HG03039 (cell line): ENCODE measurements around the gene SLC12A7.

Experiments used
- ATAC-seq: cut with Tn5 transposase; IDR thresholded peaks from one replicate; pipeline ENCODE4 v1.9.1; 2021; ENCODE audit warnings: mild to moderate bottlenecking, moderate library complexity; ENCODE audit not compliant: unreplicated experiment

SLC12A7 gene

DNA sequence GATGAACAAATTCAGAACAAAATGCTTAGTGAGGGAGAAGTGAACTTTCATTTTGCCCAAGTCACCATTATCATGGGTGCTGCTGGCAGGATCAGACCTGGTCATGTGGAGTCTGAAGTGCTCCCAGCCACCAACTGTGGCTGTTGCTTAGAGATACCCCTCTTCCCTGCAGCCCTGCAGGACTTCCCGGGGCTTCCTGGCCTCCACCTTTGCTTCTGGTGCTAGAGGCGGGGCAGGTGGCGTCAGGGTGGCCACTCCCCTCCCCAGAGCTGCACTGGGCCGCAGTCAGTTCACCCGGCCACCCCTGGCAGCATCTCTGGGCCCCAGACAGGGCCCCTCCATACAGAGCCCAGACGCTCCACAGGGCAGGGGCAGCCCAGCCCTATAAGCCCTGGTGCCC is 30.0 kb upstream of the SLC12A7 start:
- ATAC-seq: no peak

DNA sequence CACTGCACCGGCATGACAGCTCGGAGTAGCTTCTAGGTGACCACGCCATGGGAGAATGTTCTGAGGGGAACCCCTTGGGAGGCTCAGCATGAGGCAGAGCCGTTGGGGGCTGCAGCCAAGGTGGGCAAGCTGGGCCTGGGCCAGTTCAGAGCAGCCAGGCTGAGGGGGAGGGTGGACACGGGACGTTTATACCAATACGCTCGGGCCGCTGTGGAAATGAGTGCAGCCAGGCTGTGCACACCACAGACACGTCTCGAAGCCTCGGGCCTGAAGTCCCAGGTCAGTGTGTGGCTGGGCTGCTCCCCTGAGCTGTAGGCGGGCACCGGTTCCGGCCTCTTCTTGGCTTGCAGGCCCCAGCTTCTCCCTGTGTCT is 28.9 kb upstream of the SLC12A7 start:
- ATAC-seq: no peak

DNA sequence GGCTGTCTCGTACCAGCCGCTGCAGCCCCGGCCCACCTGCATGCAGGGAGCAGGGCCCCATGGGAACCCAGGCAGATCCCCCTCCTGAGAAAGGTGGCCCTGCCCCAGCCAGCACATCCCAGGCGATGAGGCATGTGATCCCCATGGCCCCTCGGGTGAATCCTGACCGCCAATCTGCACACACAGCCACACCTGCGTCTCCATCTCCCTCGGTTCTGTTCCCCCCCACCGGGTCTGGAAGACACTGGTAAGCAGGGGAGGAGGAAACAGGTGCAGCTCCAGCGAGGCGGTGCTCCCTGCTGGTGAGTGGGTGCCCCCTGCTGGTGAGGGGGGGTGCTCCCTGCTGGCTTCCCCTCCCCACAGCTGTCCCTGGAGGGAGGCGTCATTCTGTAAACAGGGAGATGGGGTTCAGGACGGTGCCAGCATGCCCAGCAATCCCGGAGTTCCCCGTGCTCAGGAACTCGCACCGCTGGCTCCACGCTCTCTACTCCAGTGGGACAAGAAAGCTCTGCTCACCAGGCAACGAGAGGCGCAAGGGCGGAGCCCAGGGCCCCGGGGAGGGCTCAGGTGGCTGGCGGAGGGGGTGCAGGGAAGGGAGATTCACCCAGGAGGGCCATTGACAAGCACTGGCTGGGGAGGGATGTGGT is 28.4 kb upstream of the SLC12A7 start:
- peak; percentile 52 for ATAC-seq

DNA sequence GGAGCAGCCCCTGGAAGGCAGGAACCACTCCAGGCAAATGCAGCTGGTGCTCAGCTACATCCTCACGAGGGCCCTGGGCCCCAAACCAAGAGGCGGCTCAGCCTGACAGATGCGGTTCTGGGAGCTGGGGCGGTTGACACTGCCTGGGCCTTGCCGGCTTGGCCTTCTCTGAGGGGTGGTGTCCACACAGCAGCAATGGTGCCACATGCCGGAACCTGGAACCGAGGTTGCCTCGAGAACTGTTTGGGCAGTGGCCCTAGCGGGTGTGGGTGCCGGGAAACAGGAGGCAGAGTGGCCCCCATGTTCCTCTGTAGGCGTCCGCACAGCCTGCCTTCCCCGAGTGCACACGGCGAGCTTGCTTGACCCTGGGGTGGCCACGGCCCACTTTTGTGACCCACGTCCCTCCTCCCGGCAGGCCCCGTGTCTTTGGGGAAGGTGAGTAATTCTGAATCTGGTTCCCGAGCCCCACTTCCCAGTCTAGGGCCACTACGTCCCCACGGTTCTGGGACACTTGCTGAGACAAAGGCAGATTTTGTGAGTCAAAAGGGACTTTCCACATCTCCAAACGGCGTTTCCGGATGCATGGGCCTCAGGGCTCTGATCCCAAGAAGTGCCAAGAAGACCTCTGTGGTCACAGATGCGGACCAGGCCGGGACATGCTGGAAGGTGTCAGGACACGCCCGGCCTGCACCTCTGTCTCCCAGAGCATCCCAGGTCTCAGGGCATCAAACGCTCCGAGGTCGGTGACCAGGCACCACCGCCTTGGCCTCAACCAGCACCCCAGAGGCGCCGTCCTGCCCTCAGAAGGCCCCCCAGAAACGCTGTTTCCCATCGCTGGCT is 27.7 kb upstream of the SLC12A7 start:
- no peak for ATAC-seq

DNA sequence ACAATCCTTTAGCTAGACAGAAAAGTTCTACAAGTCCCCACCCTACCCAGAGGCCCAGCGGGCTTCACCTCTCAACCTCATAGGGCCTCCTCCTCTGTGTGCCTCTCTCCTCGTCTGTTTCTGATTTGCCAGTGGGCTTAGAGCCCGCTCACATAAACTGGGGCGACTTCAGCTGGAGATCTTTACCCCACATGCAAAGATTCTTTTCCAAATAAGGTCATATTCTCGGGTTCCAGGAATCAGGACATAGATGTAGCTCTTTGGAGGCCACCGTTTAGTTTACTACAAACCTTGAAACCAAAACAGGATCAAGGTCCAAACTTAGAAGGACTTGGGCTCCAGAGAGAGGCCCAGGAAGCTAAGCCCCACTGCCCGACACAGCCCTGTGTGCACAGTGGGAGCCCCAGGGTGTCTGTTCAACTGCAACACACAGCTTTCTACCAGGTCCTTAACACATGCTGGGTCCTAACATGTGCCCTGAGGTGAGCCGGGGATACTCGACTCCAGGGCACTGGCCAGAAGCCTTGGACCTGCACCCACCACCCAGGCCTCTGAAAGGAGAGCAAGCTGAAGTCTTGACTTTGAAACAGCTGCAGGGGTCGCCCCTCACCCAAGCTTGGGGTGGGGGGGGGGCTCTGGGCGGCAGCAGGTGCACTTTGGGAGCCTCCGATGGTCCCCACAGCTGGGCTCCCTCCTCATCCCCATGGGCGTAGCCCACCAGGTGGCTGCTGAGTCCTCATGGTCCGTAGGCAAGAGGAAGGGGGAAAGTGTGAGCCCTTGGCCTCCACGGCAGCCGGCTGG is 26.8 kb upstream of the SLC12A7 start:
- ATAC-seq: no peak

DNA sequence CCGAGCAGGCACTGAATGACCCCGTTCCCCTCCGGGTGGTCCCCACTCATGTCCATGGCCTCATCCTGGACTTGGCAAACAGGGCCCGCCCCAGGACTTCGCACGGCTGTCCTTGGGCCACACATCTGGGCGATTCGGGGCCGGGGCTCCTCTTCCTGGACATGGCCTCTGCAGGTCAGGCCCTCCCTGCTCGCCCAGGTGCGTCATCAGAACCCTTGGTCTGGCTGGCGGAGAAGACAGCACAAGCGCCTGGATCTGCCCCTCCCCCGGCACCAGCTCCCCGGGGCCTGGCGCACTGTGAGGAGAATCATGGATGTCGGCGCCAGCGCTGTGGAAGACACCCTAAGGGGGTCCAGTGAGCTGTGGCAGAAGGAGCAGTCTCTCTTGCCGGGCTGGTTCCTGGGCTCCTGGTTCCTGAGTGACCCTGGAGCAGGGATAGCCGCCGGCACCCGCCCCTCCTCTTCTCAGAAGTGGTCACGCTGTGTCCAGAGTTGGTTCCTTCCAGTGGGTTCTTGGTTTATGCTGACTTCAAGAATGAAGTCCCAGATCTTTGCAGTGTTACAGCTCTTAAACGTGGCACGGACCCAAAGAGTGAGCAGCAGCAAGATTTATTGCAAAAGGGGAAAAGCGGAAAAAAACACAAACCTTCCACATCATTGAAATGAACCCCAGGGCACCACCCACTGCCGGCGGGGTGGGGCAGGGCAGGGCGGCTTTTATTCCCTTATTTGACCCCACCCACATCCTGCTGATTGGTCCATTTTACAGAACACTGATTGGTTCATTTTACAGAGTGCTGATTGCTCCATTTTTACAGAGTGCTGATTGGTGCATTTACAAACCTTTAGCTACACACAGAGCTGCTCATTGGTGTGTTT is 25.9 kb upstream of the SLC12A7 start:
- ATAC-seq: no peak

DNA sequence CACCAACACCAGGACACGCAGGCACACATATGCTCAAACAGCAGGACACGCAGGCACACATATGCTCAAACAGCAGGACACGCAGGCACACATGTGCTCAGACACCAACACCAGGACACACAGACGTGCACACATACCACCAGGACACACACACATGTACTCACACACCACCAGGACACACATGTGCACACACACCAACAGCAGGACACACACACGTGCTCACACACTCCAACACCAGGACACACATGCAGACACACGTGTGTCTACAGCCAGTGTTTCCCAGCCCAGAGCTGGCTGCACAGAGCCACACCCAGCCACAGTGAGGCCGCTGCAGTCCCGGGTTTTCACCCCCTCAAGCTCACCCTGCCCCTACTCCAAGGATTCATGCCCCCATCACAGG is 25.0 kb upstream of the SLC12A7 start:
- no peak for ATAC-seq

DNA sequence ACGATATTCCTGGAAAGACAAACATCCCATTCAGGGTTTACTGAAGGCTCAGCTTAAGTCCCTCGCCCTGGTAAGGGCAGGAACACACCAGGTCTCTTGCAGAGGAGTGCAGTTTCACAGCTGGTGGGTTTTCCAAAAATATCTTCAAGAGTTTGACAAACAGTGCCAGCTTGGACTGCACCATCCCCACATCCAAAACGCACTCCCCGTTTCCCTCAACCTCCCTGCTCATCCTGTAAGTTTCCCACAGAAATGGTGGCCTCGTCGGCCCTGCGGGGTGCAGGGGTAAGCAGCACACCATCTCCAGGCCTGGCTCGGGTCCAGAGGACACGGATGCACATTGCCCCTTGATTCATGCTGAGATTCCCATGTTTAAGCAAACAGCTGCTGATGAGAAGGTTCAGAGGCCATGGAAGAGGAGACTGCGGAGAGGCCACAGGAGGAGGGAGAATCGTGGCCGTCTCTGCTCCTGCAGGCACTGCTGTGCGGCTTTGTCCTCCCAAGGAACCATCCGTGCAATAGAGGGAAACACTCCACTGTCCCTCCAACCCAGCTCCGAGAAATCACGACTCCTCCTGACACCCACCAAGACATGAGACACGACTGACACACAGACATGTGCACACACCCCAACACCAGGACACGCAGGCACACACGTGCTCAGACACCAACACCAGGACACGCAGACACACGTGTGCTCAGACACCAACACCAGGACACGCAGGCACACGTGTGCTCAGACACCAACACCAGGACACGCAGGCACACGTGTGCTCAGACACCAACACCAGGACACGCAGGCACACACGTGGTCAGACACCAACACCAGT is 24.0 kb upstream of the SLC12A7 start:
- ATAC-seq: no peak

DNA sequence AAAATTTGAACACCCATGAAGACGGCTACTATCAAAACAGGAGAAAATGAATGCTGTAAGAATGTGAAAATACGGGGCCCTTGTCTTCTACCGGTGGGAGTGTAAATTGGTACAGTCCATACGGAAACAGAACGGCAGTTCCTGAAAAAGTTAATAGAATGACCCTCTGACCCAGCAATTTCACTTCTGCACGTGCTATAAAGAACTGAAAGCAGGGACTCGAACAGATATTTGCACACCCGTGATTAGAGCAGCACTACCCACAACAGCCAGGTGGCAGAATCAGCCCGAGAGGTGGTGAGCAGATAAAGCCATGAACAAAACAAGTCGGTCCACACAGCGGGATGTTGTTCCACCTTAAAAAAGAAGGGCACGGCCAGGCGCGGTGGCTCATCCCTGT is 22.6 kb upstream of the SLC12A7 start:
- ATAC-seq: no peak

DNA sequence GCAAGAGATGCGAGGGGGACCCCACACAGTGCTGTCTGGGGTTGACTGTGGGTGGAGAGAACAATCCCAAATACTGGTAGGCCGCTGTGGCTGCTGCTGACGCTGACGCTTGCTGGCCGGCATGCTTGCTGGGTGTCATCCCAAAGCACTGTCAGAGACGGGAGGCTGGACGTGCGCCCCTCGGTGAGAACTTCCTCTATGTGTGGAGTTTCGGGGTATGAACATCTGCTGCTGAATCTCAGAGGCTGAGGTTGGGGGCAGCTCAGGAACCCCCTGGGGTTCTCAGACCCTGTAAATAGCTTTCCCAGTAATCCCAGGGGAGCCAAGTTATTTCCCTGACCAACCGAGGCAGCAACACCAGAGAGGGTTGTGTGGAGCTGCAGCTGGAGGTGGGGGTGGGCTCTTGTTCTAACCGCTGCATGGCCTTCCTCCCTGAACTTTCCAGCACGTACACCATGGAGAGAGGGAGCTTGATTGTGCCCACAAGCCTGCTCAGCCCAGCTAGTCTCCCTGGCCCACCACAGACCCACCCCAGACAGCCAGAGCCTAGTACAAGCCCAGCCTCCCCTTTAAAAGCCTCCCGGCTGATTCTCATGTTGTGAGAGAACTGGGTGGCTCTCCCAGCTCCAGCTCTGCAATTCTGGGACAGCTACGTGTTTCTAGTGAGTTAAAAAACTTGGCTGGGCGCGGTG is 21.8 kb upstream of the SLC12A7 start:
- no peak for ATAC-seq

DNA sequence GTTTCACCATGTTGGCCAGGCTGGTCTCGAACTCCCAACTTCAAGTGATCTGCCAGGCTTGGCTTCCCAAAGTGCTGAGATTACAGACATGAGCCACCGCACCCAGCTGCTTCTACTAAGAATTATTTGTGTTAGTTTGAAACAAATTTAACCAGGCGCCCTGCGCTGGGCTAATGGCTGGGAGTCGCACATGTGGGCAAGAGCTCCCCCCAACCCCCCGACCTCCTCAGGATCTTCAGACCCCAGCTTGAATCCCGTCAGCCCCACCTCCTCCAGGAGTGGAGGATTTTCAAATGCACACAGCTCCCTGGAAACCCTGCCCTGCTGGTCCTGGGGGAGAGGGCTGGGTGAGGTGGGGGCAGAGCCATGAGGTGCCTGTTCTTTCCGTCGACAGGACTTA is 21.2 kb upstream of the SLC12A7 start:
- ATAC-seq: no peak

DNA sequence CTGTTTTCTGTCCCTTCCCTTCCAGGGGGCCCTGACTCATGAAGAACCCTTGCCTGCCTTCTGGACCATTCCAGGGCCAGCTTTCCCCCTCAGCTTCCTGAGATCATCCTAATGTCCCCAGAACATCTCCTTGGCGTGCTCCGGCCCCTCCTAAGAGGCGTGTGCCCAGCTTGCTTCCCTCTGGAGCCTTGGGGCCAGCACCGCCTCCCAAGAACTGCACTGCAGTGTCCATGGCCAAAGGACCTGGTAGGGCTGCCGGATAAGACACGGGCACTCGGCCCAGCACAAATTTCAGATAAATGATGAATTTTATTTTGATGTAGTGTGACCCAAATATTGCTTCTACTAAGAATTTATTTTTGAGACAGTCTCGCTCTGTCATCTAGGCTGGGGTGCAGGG is 20.7 kb upstream of the SLC12A7 start:
- no peak for ATAC-seq

DNA sequence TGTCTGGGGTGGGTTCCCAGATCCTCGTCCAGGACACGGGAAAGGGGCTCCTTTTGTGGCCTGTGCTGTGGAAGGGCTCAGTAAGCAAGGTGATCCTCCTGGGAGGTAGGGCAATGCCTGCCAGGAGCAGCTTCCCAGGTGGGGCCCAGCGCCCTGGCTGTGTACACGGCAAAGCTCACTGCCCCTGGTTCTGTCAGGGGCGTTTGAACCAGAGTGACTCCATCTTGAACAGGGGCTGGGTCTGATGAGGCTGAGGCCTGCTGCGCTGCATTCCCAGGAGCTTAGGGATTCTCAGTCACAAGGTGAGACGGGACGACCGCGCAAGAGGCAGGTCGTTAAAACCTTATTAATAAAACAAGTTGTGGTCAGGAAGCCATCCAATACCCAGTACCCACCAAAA is 19.9 kb upstream of the SLC12A7 start:
- no peak for ATAC-seq

DNA sequence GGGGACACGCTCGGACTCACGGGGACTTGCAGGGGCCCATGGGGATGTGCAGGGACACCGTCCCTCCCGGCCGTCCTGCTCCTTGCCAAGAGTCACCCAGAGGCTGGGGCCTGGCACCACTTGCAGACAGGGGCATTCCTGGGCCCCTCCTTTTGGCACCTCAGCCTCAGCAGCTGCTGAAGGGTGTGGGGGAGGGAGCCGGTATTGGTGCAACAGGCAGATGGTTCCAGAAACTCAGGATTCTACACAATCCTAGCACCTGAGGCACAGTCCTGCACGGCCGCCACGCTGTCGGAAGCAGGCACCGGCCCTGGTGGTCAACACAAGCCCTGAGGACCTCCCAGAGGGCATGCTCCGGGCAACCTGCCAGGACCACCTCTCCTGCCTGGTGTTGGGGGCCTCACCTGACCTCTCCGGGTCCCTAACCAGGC is 19.3 kb upstream of the SLC12A7 start:
- ATAC-seq: no peak

DNA sequence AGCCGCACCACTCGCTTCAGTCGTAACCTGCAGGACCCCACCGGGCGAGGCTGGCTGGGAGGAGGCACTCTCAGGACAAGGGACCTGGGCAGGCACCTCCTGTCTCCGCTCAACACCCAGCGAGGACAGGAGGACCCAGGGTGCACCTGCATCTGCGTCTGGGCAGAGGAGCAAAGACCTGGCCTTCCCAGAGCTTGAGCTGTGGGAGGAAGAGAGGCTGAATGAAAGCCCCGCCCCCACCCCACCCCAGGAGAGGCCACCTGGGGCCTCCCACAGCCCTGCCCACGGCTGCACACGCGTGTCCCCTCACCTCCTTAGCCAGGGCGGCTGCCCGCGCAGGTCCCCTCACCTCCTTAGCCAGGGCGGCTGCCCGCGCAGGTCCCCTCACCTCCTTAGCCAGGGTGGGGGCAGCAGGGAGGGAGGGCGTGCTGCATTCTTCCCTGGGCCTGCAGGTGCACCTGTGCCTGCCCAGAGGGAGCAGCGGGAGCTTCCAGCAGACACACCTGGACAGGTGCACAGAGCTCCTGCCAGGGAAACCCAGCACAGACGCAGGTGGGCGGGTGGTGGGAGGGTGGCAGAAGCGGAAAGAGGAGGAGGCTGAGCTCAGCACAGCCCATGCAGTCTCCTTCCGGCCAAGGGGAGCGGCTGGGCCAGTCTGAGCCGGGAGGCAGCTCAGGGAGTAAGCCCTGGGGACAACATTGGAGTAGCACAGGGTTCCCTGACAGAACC is 18.5 kb upstream of the SLC12A7 start:
- ATAC-seq: no peak

DNA sequence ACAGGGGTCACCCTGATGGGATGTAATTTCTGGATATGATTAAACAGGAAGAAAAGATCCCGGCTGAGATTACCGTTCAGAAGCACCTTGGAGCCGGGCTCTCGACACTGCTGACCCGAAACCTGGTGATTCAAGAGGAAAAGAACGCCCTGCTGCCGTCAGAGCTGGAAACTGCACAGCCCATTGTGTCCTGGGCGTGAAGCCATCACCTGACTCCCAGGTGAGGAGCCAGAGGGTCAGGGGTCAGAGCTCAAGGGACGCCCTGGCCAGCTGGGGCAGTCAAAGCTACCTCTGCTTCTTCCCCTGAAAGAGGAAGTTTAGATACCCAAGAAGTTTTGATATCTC is 17.8 kb upstream of the SLC12A7 start:
- ATAC-seq: no peak

DNA sequence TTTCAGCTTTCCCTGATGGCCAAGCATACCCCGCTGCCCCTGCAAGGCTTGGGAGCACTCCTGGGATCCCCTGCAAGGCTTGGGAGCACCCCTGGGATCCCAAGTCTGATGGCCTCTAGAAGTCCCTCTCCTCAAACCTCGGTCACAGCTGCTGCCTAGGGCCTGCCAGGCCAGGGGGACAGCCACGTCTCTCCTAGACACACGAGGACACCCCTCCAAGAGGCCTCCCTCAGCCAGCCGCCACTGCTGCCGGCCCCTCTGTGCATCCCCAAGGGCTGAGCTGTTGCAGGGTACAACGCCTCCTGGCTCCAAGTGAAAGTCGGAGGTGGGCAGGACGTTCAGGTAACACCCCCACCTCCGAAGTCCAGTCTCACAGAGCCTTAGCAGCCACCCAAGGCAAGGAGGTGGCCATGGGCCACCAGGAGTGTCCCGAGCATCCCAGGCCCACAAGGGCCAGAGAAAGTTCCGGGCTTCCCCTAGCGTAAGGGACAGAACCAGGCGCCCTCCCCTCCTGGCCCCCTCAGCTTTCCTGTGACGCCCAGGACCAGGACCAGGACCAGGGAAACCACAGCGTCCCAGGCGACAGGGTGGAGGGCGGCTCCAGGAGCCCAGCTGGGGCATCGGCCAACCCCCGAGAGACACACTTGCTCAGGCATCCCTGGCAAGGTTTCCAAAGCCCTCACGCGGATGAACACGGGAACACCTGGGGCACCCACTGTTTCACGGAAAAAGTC is 17.3 kb upstream of the SLC12A7 start:
- no peak for ATAC-seq
